GM21360 (cell line): ENCODE results near the gene AGRN.
"Not testable (repeated sequence)": the region's sequence is repeated elsewhere in the genome, so short reads cannot be mapped to it uniquely, and the experiment has no call there.

Source experiments
- ATAC-seq: cut with Tn5 transposase; IDR thresholded peaks from one replicate; pipeline ENCODE4 v1.9.1; 2021; ENCODE audit warnings: mild to moderate bottlenecking, moderate library complexity; ENCODE audit not compliant: unreplicated experiment

AGRN gene

DNA sequence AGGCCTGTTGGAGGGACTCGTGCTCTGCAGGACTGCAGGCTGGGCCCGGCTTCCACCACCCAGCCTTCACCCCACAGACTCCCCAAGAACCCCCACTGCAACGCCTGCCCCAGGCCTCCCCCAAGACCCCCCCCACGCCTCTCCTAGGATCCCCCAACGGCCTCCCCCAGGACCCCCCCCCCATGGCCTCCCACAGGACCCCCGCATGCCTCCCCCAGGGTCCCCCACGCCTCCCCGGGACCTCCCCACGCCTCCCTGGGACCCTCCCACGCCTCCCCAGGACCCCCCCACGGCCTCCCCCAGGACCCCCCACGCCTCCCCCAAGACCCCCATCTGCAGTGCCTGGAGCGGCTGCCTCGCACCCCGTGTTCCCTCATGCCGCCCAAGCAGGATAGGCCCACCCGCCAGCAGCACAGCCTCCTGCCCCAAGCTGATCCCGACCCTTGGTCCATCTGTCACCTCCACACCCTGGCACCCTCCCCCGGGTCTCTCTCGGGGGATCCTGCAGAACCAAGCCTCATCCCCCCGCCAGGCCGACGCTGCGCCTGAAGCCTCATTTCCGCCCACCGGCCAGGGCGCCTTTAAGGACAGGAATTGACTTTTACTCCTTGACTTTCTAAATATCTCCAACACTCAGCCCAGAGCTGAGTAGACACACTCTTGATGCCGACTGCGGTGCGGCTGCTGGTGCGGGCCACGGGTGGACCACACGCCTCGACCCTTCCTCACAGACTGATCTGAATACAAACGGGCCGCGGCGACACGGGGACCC, 68.3 kb downstream of the AGRN start:
- ATAC-seq = no peak

DNA sequence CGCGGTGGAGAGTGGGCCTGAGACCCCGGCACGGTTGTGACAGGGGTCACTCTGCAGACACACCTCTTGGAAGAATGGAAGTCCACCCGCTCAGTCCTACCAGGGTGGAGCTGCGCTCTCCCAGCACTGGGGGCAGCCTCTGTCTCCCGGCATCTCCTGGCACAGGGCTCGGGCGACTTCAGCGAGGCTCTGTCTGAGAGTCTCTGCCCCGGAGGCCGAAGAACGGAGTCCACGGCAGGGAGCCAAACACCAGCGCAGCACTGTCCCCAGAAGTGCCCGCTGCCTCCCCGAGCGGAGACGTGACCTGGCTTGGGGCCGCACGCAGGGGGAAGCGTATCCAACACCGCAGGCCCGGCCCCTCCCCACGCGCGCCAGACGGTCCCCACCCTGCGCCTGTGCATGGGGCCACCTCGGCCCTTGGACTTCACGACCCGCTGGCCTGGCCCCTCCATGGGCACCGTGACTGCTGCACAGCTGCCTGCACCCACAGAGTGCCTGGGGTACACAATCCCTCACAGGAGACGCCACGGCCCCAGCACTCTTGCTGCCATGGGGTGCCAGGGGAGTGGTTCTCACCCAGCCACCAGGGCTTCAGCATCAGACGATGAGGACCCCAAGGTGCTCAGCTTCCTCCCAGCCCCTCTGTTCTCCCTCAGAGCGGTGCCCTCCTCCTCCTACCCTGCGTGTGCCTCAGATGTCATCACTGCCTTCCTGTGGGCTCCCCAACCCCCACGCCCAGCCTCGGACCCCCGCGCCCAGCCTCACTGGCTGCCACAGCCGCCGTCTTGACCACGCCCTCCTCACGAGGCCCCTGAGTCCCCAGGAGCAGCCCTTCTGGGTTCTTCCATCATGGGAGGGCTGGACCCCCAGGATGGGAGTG, 69.1 kb downstream of the AGRN start:
- no peak for ATAC-seq

- no peak for ATAC-seq
Observed at GRCh38 chr1:1089731-1090423, 70.0 kb downstream of the AGRN start.

GRCh38 chr1:1090424-1091343, 70.8 kb downstream of the AGRN start:
- no peak for ATAC-seq

- no peak for ATAC-seq
Observed at GRCh38 chr1:1091344-1092148, 71.6 kb downstream of the AGRN start.

GRCh38 chr1:1092149-1092855, 72.4 kb downstream of the AGRN start:
- no peak for ATAC-seq

DNA sequence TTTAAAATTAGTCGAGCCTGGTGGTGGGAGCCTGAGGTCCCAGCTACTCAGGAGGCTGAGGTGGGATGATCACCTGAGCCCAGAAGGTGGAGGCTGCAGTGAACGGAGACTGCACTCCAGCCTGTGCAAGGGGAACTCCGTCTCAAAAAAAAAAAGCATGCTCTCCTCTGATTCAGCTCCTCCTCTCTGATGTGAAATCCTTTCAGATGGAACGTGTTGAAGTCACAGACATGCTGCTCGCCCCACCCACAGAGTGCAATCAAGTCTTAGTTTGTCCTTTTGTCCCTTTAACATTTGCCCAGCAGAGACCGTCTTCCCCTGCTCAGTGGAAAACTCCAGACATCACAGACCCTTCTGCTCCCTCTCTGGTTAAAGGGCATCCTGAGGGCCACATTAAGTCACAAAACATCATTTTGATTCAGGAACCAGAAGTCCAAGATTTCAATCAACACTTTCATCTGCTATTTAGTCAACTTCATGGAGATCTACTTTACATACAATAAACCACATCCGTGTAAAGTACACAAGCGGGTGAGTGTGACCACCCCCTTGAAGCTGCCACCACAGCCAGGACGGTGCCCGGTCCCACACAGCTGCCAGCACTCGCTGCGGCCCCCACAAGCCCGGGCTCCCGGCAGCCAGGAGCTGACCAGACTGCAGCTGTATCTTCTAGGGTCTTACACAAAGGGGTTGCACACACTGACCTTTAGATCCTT, 73.1 kb downstream of the AGRN start:
- no peak for ATAC-seq

DNA sequence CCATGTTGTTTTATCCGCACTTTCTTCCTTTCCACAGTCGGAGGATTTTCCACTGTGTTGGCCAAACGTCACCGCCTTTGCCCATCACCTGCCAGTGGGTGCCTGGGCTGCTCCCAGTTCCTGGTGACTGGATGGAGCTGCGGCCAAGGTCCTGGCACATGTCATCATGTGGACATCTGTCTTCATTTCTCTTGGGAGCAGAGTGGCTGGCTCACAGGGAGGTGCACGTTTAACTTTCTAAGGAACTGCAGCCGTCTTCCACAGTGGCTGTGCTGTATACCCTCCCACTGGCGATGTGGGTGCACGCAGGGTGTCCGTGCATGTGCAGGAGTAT, 73.7 kb downstream of the AGRN start:
- no peak for ATAC-seq

- no peak for ATAC-seq
Observed at GRCh38 chr1:1094981-1095380, 75.1 kb downstream of the AGRN start.

DNA sequence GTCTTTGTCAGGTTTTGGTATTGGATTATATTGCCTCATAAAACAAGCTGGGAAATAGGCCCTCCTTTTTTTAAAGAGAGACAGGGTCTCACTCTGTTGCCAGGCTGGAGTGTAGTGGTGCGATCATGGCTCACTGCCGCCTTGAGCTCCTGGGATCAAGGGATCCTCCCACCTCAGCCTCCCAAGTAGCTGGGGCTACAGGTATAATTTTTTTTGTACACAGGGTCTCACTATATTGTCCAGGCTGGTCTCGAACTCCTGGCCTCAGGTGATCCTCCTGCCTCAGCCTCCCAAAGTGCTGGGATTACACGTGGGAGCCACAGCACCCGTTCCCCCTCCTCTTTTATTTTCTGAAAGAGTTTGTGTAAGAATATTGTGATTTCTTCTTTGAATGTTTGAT, 76.2 kb downstream of the AGRN start:
- not testable (repeated sequence) for ATAC-seq

- no peak for ATAC-seq
Observed at GRCh38 chr1:1098681-1099421, 78.9 kb downstream of the AGRN start.

GRCh38 chr1:1099506-1100183, 79.7 kb downstream of the AGRN start:
- ATAC-seq = no peak

- no peak for ATAC-seq
Observed at GRCh38 chr1:1100296-1100695, 80.4 kb downstream of the AGRN start.

- no peak for ATAC-seq
Observed at GRCh38 chr1:1101503-1101902, 81.6 kb downstream of the AGRN start.

DNA sequence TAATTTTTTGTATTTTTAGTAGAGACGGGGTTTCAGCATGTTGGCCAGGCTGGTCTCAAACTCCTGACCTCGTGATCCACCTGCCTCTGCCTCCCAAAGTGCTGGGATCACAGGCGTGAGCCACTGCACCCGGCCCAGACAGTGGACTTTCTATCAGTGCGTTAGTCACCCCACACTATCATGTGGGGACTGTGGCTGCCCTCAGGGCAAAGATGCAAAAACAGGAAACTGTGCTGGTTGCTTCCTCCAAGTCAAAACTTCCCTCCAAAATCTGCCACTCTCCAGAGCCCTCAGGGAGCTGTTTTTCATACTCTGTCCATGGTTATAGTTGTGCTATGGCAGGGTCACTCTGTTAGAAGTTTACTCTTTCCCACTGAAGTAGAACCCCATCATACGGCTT, 84.2 kb downstream of the AGRN start:
- ATAC-seq = not testable (repeated sequence)
